ENCODE measurements around the gene SSU72. TPM values are rescaled to one million over a fixed set of nuclear protein-coding genes. Genes with fewer than 3 reads are reported as not detected.
A peak's percentile ranks its signal among the peaks of the same experiment; 100 is the strongest.

SSU72 gene
- total RNA-seq, 1 donor from 2014 or later = 54.0 TPM

GRCh38 chr1:1567152-1567875, 7.3 kb downstream of the SSU72 start:
- Histone ChIP-seq H3K4me3 (ENCODE audit: low read depth, low read length) (no peak overlapping the region), H3K36me3 (ENCODE audit: control insufficient read depth, insufficient read depth, low read length) (peaks cover 18% of the 10 kb centered on the region), H3K27me3 (ENCODE audit: control insufficient read depth, insufficient read depth, low read length) (no peaks in the 10 kb centered on the region)
- DNase-seq (ENCODE audit: low read depth) (no peak), FAIRE-seq (peak; percentile 77)
- TF ChIP-seq CTCF (IDR thresholded peaks at IDR 0.05; ENCODE audit: insufficient read depth, low read length, severe bottlenecking) = no peak

- FAIRE-seq (peak; percentile 7), DNase-seq (ENCODE audit: low read depth) (no peak)
- no peak overlapping the region for H3K4me3 ChIP-seq (ENCODE audit: low read depth, low read length)
- no peaks in the 10 kb centered on the region for H3K27me3 ChIP-seq (ENCODE audit: control insufficient read depth, insufficient read depth, low read length)
- TF ChIP-seq CTCF (IDR thresholded peaks at IDR 0.05; ENCODE audit: insufficient read depth, low read length, severe bottlenecking) = no peak
- peaks cover 29% of the 10 kb centered on the region for H3K36me3 ChIP-seq (ENCODE audit: control insufficient read depth, insufficient read depth, low read length)
These were observed 9.3 kb downstream of the SSU72 start for GRCh38 chr1:1565340-1565739.

DNA sequence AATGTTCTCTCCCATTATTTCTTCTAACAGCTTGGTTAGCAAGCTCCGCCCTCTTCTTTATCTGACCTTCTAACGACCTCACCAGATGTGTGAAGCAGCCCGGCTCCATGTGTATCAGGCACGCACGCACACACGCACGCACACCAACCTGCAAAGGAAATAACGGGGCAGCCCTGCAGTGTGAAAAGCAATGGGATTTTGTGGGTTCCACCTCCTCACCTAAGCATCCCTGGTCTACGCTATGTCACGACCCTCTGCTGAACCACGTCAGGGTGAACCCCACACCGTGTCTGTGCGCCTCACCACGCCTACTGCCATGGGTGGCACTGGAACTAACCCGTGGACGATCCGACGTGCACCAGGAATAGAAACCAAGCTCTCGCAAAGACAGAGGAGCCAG, 10.4 kb downstream of the SSU72 start:
- FAIRE-seq = no peak
- no peak for TF ChIP-seq CTCF (IDR thresholded peaks at IDR 0.05; ENCODE audit: insufficient read depth, low read length, severe bottlenecking)
- H3K36me3 ChIP-seq (ENCODE audit: control insufficient read depth, insufficient read depth, low read length) = peaks cover 28% of the 10 kb centered on the region
- no peak for DNase-seq (ENCODE audit: low read depth)
- no peak overlapping the region for H3K4me3 ChIP-seq (ENCODE audit: low read depth, low read length)
- H3K27me3 ChIP-seq (ENCODE audit: control insufficient read depth, insufficient read depth, low read length) = no peaks in the 10 kb centered on the region

DNA sequence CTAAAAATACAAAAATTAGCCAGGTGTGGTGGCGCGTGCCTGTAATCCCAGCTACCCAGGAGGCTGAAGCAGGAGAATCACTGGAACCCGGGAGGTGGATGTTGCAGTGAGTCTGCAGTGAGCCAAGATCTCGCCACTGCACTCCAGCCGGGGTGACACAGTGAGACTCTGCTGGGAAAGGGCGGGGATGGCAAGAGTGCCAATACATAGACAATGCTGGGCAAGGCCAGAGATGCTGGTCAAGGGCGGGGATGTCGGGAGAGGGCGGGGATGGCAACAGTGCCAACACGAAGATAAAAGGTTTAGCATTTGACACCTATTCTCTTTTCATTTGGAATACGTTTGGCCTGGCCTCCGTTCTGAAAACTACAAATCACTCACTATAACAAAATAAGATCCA, 11.0 kb downstream of the SSU72 start:
- TF ChIP-seq CTCF (IDR thresholded peaks at IDR 0.05; ENCODE audit: insufficient read depth, low read length, severe bottlenecking) = no peak
- Histone ChIP-seq H3K27me3 (ENCODE audit: control insufficient read depth, insufficient read depth, low read length) (no peaks in the 10 kb centered on the region), H3K4me3 (ENCODE audit: low read depth, low read length) (no peak overlapping the region), H3K36me3 (ENCODE audit: control insufficient read depth, insufficient read depth, low read length) (peaks cover 28% of the 10 kb centered on the region)
- DNase-seq (ENCODE audit: low read depth) = no peak
- no peak for FAIRE-seq

GRCh38 chr1:1562556-1563195, 12.0 kb downstream of the SSU72 start:
- DNase-seq (ENCODE audit: low read depth) = no peak
- FAIRE-seq = no peak
- Histone ChIP-seq H3K36me3 (ENCODE audit: control insufficient read depth, insufficient read depth, low read length) (peaks cover 28% of the 10 kb centered on the region), H3K27me3 (ENCODE audit: control insufficient read depth, insufficient read depth, low read length) (no peaks in the 10 kb centered on the region), H3K4me3 (ENCODE audit: low read depth, low read length) (no peak overlapping the region)
- no peak for TF ChIP-seq CTCF (IDR thresholded peaks at IDR 0.05; ENCODE audit: insufficient read depth, low read length, severe bottlenecking)

Measured in bronchial epithelial cell (primary cell).